GM13977 (cell line): ENCODE measurements around the gene RUFY2.
"Not testable (repeated sequence)": the region's sequence is repeated elsewhere in the genome, so short reads cannot be mapped to it uniquely, and the experiment has no call there.

Experiments used
- DNase-seq: peaks from one replicate; pipeline ENCODE4 v3.0.0; 2012; ENCODE audit warnings: low spot score
- CTCF ChIP-seq: IDR thresholded peaks from 2 replicates; pipeline ENCODE4 v1.5.1; 2012; ENCODE audit warnings: mild to moderate bottlenecking, control low read depth; ENCODE audit not compliant: insufficient read depth; ENCODE audit errors: extremely low read depth, missing control alignments
- in situ Hi-C: fragments of 300-500 bp; cut with MboI; formaldehyde crosslinking; loops from one replicate; pipeline ENCODE4 v1.12.0; 2022; ENCODE audit warnings: low sequenced_read_pairs, low pct_unique_long_range_greater_than_20kb, mixed read lengths, inconsistent platforms; ENCODE audit not compliant: unreplicated experiment

The RUFY2 gene

DNA sequence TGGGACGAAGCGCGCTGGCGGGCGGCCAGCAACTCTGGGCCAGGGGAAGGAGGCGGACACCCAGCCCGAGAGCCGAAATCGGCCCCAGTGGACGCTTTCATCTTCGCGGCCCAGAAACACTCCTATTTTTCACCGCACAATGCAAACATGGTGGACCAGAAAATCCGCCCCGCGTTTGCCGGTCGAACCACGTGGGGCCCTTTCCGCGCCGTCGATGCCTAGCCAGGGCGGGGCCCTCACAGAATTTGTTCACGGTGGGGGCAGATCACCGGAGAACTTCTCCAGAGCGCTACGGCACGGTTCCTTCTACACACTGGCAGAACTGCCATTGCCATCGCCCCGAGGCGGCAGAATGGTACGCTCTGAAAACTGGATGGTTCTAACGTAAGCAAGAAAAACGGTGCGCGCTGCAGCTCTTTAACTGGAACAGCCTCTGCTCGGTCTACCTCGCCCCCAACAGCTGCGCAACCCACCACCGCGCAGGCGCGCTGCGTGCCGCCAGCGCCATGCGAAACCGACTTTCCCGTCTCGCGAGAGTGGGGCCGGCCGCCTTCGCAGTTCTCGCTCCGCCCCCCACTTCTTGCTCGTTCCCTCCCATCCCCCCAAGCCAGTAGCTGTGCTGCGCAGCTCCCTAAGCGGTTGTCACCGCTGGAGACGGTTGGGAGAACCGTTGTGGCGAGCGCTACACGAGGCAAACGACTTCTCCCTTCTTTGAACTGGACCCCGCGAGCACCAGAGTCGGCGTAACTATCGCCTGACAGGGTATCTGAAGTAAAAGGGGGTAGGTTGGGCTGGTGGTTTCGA, 75.4 kb downstream of the RUFY2 start, which contains the start of gene HNRNPH3:
TSS of gene HNRNPH3 (plus strand) at position 610 of the 804 bp plus-strand sequence. CDS start 5,158 bp downstream, outside the sequence.
- no peak for TF ChIP-seq CTCF
- in situ Hi-C loops: no loop called here
- peak; percentile 95 for DNase-seq

DNA sequence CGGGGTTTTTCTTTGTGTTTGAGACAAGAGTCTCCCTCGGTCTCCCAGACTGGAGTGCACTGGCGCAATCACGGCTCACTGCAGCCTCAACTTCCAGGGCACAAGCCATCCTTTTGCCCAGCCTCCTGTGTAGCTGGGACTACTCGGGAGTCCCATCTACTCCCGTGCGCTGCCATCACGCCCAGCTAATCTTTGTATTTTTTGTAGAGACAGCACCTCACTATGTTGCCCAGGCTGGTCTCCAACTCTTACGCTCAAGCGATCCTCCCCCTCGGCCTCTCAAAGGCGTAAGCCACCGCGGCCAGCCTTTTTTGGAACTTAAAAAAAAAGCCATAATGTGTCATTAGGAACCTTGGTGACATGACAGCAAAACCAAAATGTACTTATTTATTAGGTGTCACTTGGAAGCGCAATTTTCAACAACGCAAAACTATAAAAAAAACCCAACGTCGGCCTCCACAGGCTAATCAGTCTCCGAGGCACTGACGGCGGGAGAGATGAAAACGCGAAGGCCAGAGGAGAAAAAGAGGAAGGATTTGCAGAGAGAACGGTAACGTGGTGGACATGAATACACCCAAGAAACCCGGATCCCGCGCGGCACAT, 76.1 kb downstream of the RUFY2 start:
- no peak for DNase-seq
- TF ChIP-seq CTCF: no peak
- in situ Hi-C loops: no loop called here

DNA sequence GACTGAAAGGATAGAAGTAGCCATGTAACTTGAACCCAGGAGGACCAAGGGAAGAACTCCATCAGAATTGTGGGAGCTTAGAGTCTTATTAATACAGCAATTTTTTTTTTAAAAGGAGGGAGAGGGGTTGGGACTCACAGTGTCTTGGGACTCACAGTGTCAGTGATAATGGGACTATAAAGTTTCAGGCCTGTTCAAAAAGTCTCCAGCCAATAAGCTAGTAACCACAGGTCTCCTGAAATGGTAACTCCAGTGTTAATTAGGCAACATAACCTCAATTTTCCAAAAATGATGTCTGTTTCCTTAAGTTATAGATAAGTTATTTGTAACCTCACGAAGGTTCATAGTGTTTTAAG, 77.6 kb downstream of the RUFY2 start:
- in situ Hi-C loops: no loop called here
- no peak for TF ChIP-seq CTCF
- no peak for DNase-seq

DNA sequence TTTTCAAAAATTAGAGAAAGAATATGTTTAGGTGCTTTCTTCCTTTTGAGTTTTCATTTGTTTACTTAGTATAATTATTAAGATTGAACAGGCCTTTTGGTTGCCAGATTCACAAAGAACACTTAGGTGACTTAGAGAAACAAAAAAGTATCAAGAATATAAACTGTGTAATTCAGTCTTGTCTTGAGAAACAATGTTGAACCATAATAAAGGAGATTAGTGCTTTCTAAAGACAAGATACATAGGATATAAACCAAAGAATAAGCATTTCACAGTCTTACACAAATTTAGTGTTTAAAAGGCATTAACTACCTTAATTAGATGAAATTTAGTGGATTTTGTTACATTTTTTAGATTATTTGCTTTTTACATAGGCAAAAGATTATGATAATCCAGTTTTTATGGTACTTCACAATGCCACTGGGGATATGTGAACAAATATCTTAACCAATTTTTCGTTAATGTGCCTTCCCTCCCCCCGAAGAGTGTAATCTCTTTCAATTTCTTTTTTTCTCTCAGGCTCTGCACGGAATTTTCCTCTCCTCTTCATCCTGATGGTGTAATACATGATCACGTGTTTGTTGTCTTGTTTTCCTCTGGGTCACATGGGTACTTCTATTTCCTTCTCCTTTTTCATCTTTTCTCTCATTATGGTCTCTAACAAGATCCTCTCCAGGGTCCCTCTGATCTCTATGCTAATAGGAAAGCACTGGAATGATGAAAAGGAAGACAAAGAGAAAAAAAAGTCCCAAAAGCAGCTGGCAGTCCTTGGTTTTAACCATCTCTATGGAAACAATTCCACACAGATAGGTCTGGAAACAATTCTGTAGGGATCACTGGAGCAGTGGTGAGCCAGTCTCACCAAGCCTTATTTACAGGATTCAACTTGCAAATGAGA, 78.9 kb downstream of the RUFY2 start:
- no peak for DNase-seq
- no peak for TF ChIP-seq CTCF
- in situ Hi-C loops: no loop called here

DNA sequence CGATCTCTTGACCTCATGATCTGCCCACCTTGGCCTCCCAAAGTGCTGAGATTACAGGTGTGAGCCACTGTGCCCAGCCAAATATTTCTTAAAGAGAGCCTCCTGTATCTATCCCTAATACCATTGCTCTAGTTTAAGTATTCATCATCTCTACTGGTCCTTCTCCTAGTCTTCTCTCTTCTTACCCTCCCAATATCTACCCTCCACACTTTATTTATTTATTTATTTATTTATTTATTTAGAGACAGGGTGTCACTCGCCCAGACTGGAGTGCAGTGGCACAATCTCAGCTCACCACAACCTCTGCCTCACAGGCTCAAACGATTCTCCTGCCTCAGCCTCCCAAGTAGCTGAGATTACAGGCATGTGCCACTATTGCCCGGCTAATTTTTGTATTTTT, 82.7 kb downstream of the RUFY2 start:
- in situ Hi-C loops: loop anchor here (25.0 kb wide), 1 partner anchor 462 kb away; no protein-coding TSS in a partner anchor
- not testable (repeated sequence) for DNase-seq

GRCh38 chr10:68318331-68319059, 88.6 kb downstream of the RUFY2 start:
- DNase-seq: no peak
- in situ Hi-C loops: loop anchor here (25.0 kb wide), 1 partner anchor 456 kb away; no protein-coding TSS in a partner anchor
- TF ChIP-seq CTCF: no peak
